Erythroblast (primary cell): Measurements from ENCODE around the gene CTNNA3.

Experiments
- GATA1 ChIP-seq: IDR thresholded peaks from 2 replicates; pipeline ENCODE4 v1.6.1; 2011; ENCODE audit warnings: low read depth, mild to moderate bottlenecking, control low read depth, low read length, moderate library complexity
- POLR2A ChIP-seq: IDR thresholded peaks from 2 replicates; pipeline ENCODE4 v1.6.1; 2011; ENCODE audit warnings: mild to moderate bottlenecking, low read length

GRCh38 chr10:66622050-66622449 is 1073.9 kb downstream of the CTNNA3 start:
- TF ChIP-seq POLR2A (no peak), GATA1 (no peak)
